ENCODE measurements around the gene CNTN6. TPM values are rescaled to one million over a fixed set of nuclear protein-coding genes. Genes with fewer than 3 reads are reported as not detected.

CNTN6 gene
- total RNA-seq, 2 experiments from 2014 or later = not detected

DNA sequence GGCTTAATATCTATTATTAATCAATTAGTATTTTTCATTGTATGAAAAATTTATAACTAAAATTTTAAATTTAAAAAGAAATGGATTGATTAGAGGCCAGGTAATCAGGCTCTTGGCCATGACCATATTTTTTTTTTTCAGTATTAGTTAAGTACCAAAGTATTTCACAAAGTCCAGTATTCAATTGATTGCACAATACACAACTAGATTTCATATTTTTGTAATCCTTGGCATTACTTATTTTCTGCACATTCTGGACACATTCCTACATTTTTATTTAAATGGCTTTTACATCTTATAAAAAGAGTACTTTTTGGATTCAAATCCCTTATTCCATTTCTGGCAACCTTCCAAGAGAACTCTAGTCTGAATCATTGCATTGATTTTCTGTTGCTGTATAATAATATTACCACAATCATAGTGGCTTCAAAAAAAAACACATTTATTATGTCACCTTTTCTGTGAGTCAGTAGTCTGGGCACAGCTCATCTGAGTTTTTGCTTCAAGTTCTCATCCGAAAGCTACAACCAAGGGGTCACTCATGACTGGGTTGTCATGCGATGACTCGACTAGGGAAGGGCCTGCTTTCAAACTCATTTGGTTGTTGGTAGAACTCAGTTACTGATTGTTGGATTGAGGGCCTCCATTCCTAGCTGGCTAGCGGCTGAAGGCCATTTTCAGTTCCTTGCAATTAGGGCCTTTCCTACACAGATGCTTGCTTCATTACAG, 90.7 kb downstream of the CNTN6 start:
- DNase-seq = no peak
- POLR2A ChIA-PET = no interaction called here
- Mint-ChIP-seq H3K36me3 (ENCODE audit: low read depth) (no peaks in the 10 kb centered on the region), H3K4me3 (no peak overlapping the region), H3K4me1 (no peaks in the 10 kb centered on the region), H3K27ac (no peak overlapping the region), H3K27me3 (no peaks in the 10 kb centered on the region), H3K9me3 (ENCODE audit: low read depth) (peaks cover under 1% of the 10 kb centered on the region)
- CTCF ChIA-PET = no interaction called here
- intact Hi-C loops (cut with DNase I, micrococcal nuclease) = no loop called here
- no peak for ATAC-seq

DNA sequence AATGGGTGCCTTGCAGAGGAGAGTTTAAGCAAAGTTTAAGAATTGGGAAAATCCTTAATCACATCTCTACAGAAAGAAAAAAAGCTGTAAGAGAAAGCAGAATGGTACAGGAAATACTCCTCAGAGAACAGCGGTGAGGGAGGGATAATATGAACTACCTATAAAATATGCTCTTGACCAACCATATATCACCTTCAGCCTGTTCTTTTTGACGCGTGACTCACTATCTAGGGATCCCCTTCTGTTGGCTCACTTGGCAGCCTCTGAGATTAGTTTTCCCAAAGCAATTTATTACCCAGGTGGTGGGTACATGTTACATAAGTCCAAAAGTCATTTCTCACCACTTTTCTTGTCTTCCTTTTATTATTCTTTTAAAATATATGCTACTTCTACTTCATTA, 97.7 kb downstream of the CNTN6 start:
- Mint-ChIP-seq H3K4me1 (no peaks in the 10 kb centered on the region), H3K9me3 (ENCODE audit: low read depth) (no peaks in the 10 kb centered on the region), H3K36me3 (ENCODE audit: low read depth) (no peaks in the 10 kb centered on the region), H3K27me3 (no peaks in the 10 kb centered on the region), H3K4me3 (no peak overlapping the region), H3K27ac (no peak overlapping the region)
- POLR2A ChIA-PET = no interaction called here
- CTCF ChIA-PET = no interaction called here
- intact Hi-C loops (cut with DNase I, micrococcal nuclease) = no loop called here
- DNase-seq = no peak
- no peak for ATAC-seq

- no peaks in the 10 kb centered on the region for H3K36me3 Mint-ChIP-seq (ENCODE audit: low read depth)
- H3K4me3 Mint-ChIP-seq = no peak overlapping the region
- DNase-seq = no peak
- ATAC-seq = no peak
- ChIA-PET POLR2A (no interaction called here), CTCF (interaction anchor here (0.6 kb wide), 1 partner anchor 37 kb away, joined by 3 read pairs; no protein-coding TSS in a partner anchor)
- H3K27ac Mint-ChIP-seq = no peak overlapping the region
- no peaks in the 10 kb centered on the region for H3K27me3 Mint-ChIP-seq
- no peaks in the 10 kb centered on the region for H3K4me1 Mint-ChIP-seq
- intact Hi-C loops (cut with DNase I, micrococcal nuclease) = no loop called here
- no peaks in the 10 kb centered on the region for H3K9me3 Mint-ChIP-seq (ENCODE audit: low read depth)
Measured at GRCh38 chr3:1191026-1191425, 98.2 kb downstream of the CNTN6 start.

GRCh38 chr3:1195947-1196346, 103.1 kb downstream of the CNTN6 start:
- no peak for ATAC-seq
- Mint-ChIP-seq H3K4me1 (no peaks in the 10 kb centered on the region), H3K27me3 (no peaks in the 10 kb centered on the region)

DNA sequence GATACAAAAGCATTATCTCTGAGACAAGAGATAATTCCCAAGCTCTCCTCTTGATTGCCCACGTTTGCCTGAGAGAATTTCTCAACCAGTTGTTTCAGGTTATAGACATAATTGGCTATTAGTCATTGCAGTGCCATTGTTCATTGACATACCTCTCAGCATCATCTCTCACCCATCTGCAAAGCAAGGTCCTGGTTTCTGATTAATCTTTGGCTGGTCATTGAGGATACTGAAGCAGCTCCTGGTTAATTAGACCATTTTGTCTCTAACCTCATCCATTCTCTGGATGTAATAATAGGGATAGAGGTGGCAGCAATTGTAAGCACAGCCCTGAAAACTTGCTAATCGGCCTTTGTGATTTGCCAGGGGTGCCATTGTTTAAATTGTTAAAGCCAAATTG, 104.2 kb downstream of the CNTN6 start:
- Mint-ChIP-seq H3K27me3 (no peaks in the 10 kb centered on the region), H3K4me3 (no peak overlapping the region), H3K36me3 (ENCODE audit: low read depth) (no peaks in the 10 kb centered on the region), H3K9me3 (ENCODE audit: low read depth) (no peaks in the 10 kb centered on the region), H3K4me1 (no peaks in the 10 kb centered on the region), H3K27ac (no peak overlapping the region)
- intact Hi-C loops (cut with DNase I, micrococcal nuclease) = no loop called here
- CTCF ChIA-PET = interaction anchor here (0.8 kb wide), 1 partner anchor 139 kb away, joined by 3 read pairs; no protein-coding TSS in a partner anchor
- no peak for ATAC-seq
- POLR2A ChIA-PET = no interaction called here
- no peak for DNase-seq

More at GRCh38 chr3:1195947-1196346, 103.1 kb downstream of the CNTN6 start:
- POLR2A ChIA-PET = no interaction called here
- Mint-ChIP-seq H3K27ac (no peak overlapping the region), H3K9me3 (ENCODE audit: low read depth) (no peaks in the 10 kb centered on the region), H3K36me3 (ENCODE audit: low read depth) (no peaks in the 10 kb centered on the region), H3K4me3 (no peak overlapping the region)
- intact Hi-C loops (cut with DNase I, micrococcal nuclease) = no loop called here
- CTCF ChIA-PET = no interaction called here
- no peak for DNase-seq

- no peak overlapping the region for H3K4me3 Mint-ChIP-seq
- peaks cover 3% of the 10 kb centered on the region for H3K9me3 Mint-ChIP-seq (ENCODE audit: low read depth)
- ATAC-seq (no peak), DNase-seq (no peak)
- ChIA-PET CTCF (no interaction called here), POLR2A (no interaction called here)
- no peak overlapping the region for H3K27ac Mint-ChIP-seq
- intact Hi-C loops (cut with DNase I, micrococcal nuclease) = no loop called here
- H3K27me3 Mint-ChIP-seq = no peaks in the 10 kb centered on the region
- H3K36me3 Mint-ChIP-seq (ENCODE audit: low read depth) = no peaks in the 10 kb centered on the region
- no peaks in the 10 kb centered on the region for H3K4me1 Mint-ChIP-seq
Measured at GRCh38 chr3:1200371-1200770, 107.5 kb downstream of the CNTN6 start.

- CTCF ChIA-PET = no interaction called here
- POLR2A ChIA-PET = no interaction called here
- Mint-ChIP-seq H3K4me3 (no peak overlapping the region), H3K4me1 (no peaks in the 10 kb centered on the region), H3K27me3 (no peaks in the 10 kb centered on the region), H3K27ac (no peak overlapping the region), H3K36me3 (ENCODE audit: low read depth) (no peaks in the 10 kb centered on the region), H3K9me3 (ENCODE audit: low read depth) (peaks cover 3% of the 10 kb centered on the region)
- ATAC-seq (no peak), DNase-seq (no peak)
- intact Hi-C loops (cut with DNase I, micrococcal nuclease) = no loop called here
Measured at GRCh38 chr3:1207904-1208303, 115.1 kb downstream of the CNTN6 start.

DNA sequence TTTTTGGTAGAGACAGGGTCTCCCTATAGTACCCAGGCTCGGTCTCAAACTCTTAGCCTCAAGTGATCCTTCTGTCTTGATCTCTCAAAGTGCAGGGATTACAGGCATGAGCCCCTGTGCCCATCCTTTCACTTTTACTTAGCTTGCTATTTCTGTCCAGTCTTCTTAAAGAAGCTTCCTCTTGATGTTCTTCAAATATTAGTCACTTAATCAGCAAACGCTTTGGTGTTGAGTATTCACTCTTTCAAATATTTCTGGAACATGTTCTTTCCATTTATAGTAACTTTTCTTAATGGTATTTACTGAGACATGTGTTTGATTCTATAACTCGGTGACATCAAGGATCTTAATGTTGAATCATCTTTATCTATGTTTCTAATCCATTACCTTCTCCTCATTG, 122.1 kb downstream of the CNTN6 start:
- peaks cover 4% of the 10 kb centered on the region for H3K9me3 Mint-ChIP-seq (ENCODE audit: low read depth)
- intact Hi-C loops (cut with DNase I, micrococcal nuclease) = no loop called here
- DNase-seq (no peak), ATAC-seq (no peak)
- H3K4me1 Mint-ChIP-seq = no peaks in the 10 kb centered on the region
- H3K4me3 Mint-ChIP-seq = no peak overlapping the region
- H3K27ac Mint-ChIP-seq = no peak overlapping the region
- H3K27me3 Mint-ChIP-seq = no peaks in the 10 kb centered on the region
- ChIA-PET POLR2A (no interaction called here), CTCF (no interaction called here)
- H3K36me3 Mint-ChIP-seq (ENCODE audit: low read depth) = no peaks in the 10 kb centered on the region

GRCh38 chr3:1216856-1217255, 124.0 kb downstream of the CNTN6 start:
- intact Hi-C loops (cut with DNase I, micrococcal nuclease) = no loop called here
- DNase-seq = no peak
- Mint-ChIP-seq H3K27ac (no peak overlapping the region), H3K4me1 (no peaks in the 10 kb centered on the region), H3K4me3 (no peak overlapping the region), H3K27me3 (no peaks in the 10 kb centered on the region), H3K9me3 (ENCODE audit: low read depth) (peaks cover 4% of the 10 kb centered on the region), H3K36me3 (ENCODE audit: low read depth) (no peaks in the 10 kb centered on the region)
- CTCF ChIA-PET = no interaction called here
- POLR2A ChIA-PET = no interaction called here
- no peak for ATAC-seq

DNA sequence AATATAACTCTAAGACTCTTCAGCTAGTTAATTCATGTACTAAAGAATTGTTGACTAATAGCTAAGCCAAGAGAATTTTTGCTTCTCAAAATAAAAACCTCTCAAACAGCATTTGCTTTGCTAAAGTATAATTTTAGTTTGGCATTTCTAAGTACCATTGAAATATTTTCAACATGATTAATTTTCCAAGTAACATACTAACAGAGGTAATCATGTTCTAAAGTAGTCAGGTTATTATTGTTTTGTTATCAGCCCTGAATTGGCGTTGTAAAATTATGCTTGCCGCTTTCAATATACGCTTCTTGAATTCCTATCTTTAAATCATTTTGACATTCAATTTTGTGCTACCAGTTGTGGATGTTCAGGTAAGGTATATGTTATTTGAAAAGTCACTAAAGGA, 134.3 kb downstream of the CNTN6 start:
- Mint-ChIP-seq H3K9me3 (ENCODE audit: low read depth) (no peaks in the 10 kb centered on the region), H3K27ac (no peak overlapping the region), H3K4me3 (no peak overlapping the region), H3K36me3 (ENCODE audit: low read depth) (no peaks in the 10 kb centered on the region), H3K27me3 (no peaks in the 10 kb centered on the region), H3K4me1 (no peaks in the 10 kb centered on the region)
- ChIA-PET POLR2A (no interaction called here), CTCF (no interaction called here)
- ATAC-seq = no peak
- no peak for DNase-seq
- intact Hi-C loops (cut with DNase I, micrococcal nuclease) = no loop called here

GRCh38 chr3:1228289-1228688, 135.5 kb downstream of the CNTN6 start:
- CTCF ChIA-PET = interaction anchor here (0.6 kb wide), 1 partner anchor 86 kb away, joined by 3 read pairs; no protein-coding TSS in a partner anchor
- intact Hi-C loops (cut with DNase I, micrococcal nuclease) = no loop called here
- ATAC-seq = no peak

DNA sequence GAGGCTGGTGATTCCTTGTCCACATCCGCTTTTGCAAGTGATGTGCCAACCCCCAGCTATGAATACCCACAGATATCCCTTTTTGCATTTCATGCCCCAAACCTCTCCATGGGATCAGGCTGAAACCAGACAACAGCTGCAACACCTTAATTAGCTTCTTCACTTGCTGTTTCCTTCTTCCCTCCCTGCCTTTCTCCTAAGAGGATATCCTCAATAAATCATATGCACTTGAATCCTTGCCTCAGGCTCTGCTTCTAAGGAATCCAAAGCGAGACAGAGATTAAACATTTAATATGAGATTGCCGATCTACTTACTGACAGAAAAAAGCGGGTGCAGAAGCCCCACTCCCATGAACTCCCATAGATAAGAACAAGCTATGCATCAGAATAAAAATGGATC, 138.1 kb downstream of the CNTN6 start:
- H3K36me3 Mint-ChIP-seq (ENCODE audit: low read depth) = no peaks in the 10 kb centered on the region
- ChIA-PET POLR2A (no interaction called here), CTCF (no interaction called here)
- intact Hi-C loops (cut with DNase I, micrococcal nuclease) = no loop called here
- H3K27ac Mint-ChIP-seq = no peak overlapping the region
- H3K27me3 Mint-ChIP-seq = no peaks in the 10 kb centered on the region
- no peak for ATAC-seq
- H3K9me3 Mint-ChIP-seq (ENCODE audit: low read depth) = peaks cover 2% of the 10 kb centered on the region
- no peaks in the 10 kb centered on the region for H3K4me1 Mint-ChIP-seq
- H3K4me3 Mint-ChIP-seq = no peak overlapping the region
- no peak for DNase-seq

More at GRCh38 chr3:1228289-1228688, 135.5 kb downstream of the CNTN6 start:
- no peaks in the 10 kb centered on the region for H3K9me3 Mint-ChIP-seq (ENCODE audit: low read depth)
- H3K27ac Mint-ChIP-seq = no peak overlapping the region
- H3K4me3 Mint-ChIP-seq = no peak overlapping the region
- no peaks in the 10 kb centered on the region for H3K4me1 Mint-ChIP-seq
- POLR2A ChIA-PET = no interaction called here
- DNase-seq = no peak
- H3K27me3 Mint-ChIP-seq = no peaks in the 10 kb centered on the region
- H3K36me3 Mint-ChIP-seq (ENCODE audit: low read depth) = no peaks in the 10 kb centered on the region

- Mint-ChIP-seq H3K27ac (no peak overlapping the region), H3K4me3 (no peak overlapping the region), H3K36me3 (ENCODE audit: low read depth) (no peaks in the 10 kb centered on the region), H3K4me1 (no peaks in the 10 kb centered on the region), H3K27me3 (no peaks in the 10 kb centered on the region), H3K9me3 (ENCODE audit: low read depth) (peaks cover 2% of the 10 kb centered on the region)
- CTCF ChIA-PET = no interaction called here
- intact Hi-C loops (cut with DNase I, micrococcal nuclease) = no loop called here
- POLR2A ChIA-PET = no interaction called here
- no peak for DNase-seq
- no peak for ATAC-seq
Measured at GRCh38 chr3:1232276-1232675, 139.5 kb downstream of the CNTN6 start.

All from activated CD4-positive, alpha-beta T cell treated with anti-CD3 and anti-CD28 coated beads for 36 hours (primary cell).